Gastroesophageal sphincter (tissue), 3 donors: Measurements from ENCODE around the gene SEMA6C.

Experiments
- CTCF ChIP-seq, 4 experiments: fragments of 200-600 bp in 2 of 4; fragments of 450-650 bp in 2 of 4; sonication (generic) in 1 of 4; IDR thresholded peaks; one replicate each; pipeline ENCODE4 v1.5.1; 2017 to 2019; ENCODE audit warnings: antibody characterized with exemption in 4 of 4, mild to moderate bottlenecking in 2 of 4, moderate library complexity in 2 of 4
- POLR2A ChIP-seq, 2 donors: fragments of 450-650 bp; IDR thresholded peaks; one replicate each; pipeline ENCODE4 v1.6.1; 2017; ENCODE audit warnings: antibody characterized with exemption in 2 of 2, mild to moderate bottlenecking in 2 of 2, moderate library complexity in 1 of 2
- POLR2AphosphoS5 ChIP-seq: sonication (generic); formaldehyde crosslinking; IDR thresholded peaks from one replicate; pipeline ENCODE4 v1.6.1; 2017; ENCODE audit warnings: antibody characterized with exemption

GRCh38 chr1:151159373-151159772 is 12.9 kb upstream of the SEMA6C start:
- TF ChIP-seq CTCF (IDR thresholded peaks at IDR 0.05): no peak
- no peak for TF ChIP-seq POLR2A (IDR thresholded peaks at IDR 0.05)
- no peak for TF ChIP-seq POLR2AphosphoS5
